GM12878 (cell line): ENCODE results near the gene UBASH3B. TPM values are rescaled to one million over a fixed set of nuclear protein-coding genes. Genes with fewer than 3 reads are reported as not detected.
A peak's percentile ranks its signal among the peaks of the same experiment; 100 is the strongest.

Source experiments
- ATAC-seq: fragments of 200-7000 bp; cut with Tn5 transposase; 3 replicates; pipeline ENCODE4 v1.9.1; 2020; ENCODE audit warnings: mild to moderate bottlenecking, moderate library complexity
- BruUV-seq: library from RNA; stranded (reverse); fragments of 400-500 nt; replicated peaks from 2 replicates; lab custom pipeline; 2021; lab: Mats Ljungman, UMichigan
- CTCF ChIA-PET: fragments of 300-600 bp; sonication (Branson Sonifier 250); formaldehyde crosslinking; extraction: SDS; loops from one replicate; lab custom pipeline; 2021; ENCODE audit warnings: inconsistent platforms; lab: Yijun Ruan, JAX
- POLR2A ChIA-PET: fragments of 350-600 bp; formaldehyde crosslinking; extraction: SDS; loops from one replicate; lab custom pipeline; 2021; ENCODE audit warnings: inconsistent platforms; lab: Charles Lee
- RAD21 ChIA-PET: fragments of 300-600 bp; sonication (Branson Sonifier 250); formaldehyde crosslinking; loops from one replicate; lab custom pipeline; 2023; ENCODE audit warnings: antibody characterized with exemption; ENCODE audit not compliant: unreplicated experiment; lab: Charles Lee
- SMC1A ChIA-PET: fragments of 300-600 bp; sonication (Branson Sonifier 250); formaldehyde crosslinking; loops from one replicate; lab custom pipeline; 2023; ENCODE audit not compliant: unreplicated experiment, uncharacterized antibody; lab: Charles Lee
- DNase-seq: peaks from one replicate; pipeline ENCODE4 v3.0.0-alpha.2; 2011; ENCODE audit warnings: low read depth, low spot score
- FAIRE-seq: peaks from 3 replicates; lab custom pipeline; 2011; peaks lifted over from hg19 to GRCh38; lab: Jason Lieb, UNC
- H2AFZ ChIP-seq: 2 replicates; pipeline ENCODE4 v1.6.0; 2011; ENCODE audit warnings: low read depth, low read length, control low read depth; ENCODE audit not compliant: control insufficient read depth
- H3K27ac ChIP-seq: 2 replicates; pipeline ENCODE4 v1.5.1; 2011; ENCODE audit warnings: control low read depth; ENCODE audit not compliant: control insufficient read depth, insufficient read depth
- H3K27me3 ChIP-seq, 2 experiments: replicated peaks in 1 of 2; 2 replicates each; pipeline versions ENCODE4 v1.6.0 to v1.6.1; 2011; ENCODE audit warnings: low read length in 1 of 2; ENCODE audit not compliant: control insufficient read depth in 2 of 2, insufficient read depth in 2 of 2
- H3K36me3 ChIP-seq, 2 experiments: 2 replicates each; pipeline ENCODE4 v1.5.1; 2011; ENCODE audit warnings: low read length in 1 of 2; ENCODE audit not compliant: control insufficient read depth in 2 of 2, insufficient read depth in 2 of 2
- H3K4me1 ChIP-seq: 2 replicates; pipeline ENCODE4 v1.6.1; 2011; ENCODE audit warnings: mild to moderate bottlenecking, low read length, moderate library complexity, mixed read lengths; ENCODE audit not compliant: control insufficient read depth, insufficient read depth
- H3K4me2 ChIP-seq: 2 replicates; pipeline ENCODE4 v1.6.0; 2011; ENCODE audit warnings: control low read depth; ENCODE audit not compliant: control insufficient read depth, insufficient read depth
- H3K4me3 ChIP-seq: fragments of 200-600 bp; sonication (generic); 2 replicates; pipeline ENCODE4 v1.5.1; 2016
- H3K79me2 ChIP-seq: 2 replicates; pipeline ENCODE4 v1.6.0; 2011; ENCODE audit warnings: low read length; ENCODE audit not compliant: control insufficient read depth, insufficient read depth
- H3K9ac ChIP-seq: 2 replicates; pipeline ENCODE4 v1.8.0; 2011; ENCODE audit warnings: low read length, control low read depth, mixed read lengths; ENCODE audit not compliant: control insufficient read depth, insufficient read depth
- H3K9me3 ChIP-seq: replicated peaks from 3 replicates; pipeline ENCODE4 v1.5.1; 2011; ENCODE audit warnings: mild to moderate bottlenecking, low read length; ENCODE audit not compliant: control insufficient read depth, insufficient read depth
- H4K20me1 ChIP-seq: 2 replicates; pipeline ENCODE4 v1.6.0; 2011; ENCODE audit not compliant: control insufficient read depth, insufficient read depth
- CHD4 ChIP-seq: fragments of 200-600 bp; sonication (generic); IDR thresholded peaks from 2 replicates; pipeline ENCODE4 v1.6.1; 2016; ENCODE audit warnings: mild to moderate bottlenecking
- KDM1A ChIP-seq: fragments of 200-600 bp; sonication (generic); IDR thresholded peaks from 2 replicates; pipeline ENCODE4 v1.6.1; 2016; ENCODE audit warnings: borderline replicate concordance
- NBN ChIP-seq: fragments of 450-650 bp; IDR thresholded peaks from 2 replicates; pipeline ENCODE4 v1.6.1; 2016
- NR2C1 ChIP-seq: fragments of 450-650 bp; IDR thresholded peaks from 2 replicates; pipeline ENCODE4 v1.6.1; 2017; ENCODE audit warnings: antibody characterized with exemption, mild to moderate bottlenecking, moderate library complexity
- PAX5 ChIP-seq: IDR thresholded peaks from 2 replicates; pipeline ENCODE4 v1.6.1; 2011; ENCODE audit warnings: low read depth, low read length, borderline replicate concordance
- RAD21 ChIP-seq: IDR thresholded peaks from 2 replicates; pipeline ENCODE4 v1.6.1; 2011; ENCODE audit warnings: mild to moderate bottlenecking, low read depth, low read length, moderate library complexity; ENCODE audit not compliant: insufficient read depth
- SMC3 ChIP-seq: IDR thresholded peaks from 2 replicates; pipeline ENCODE4 v1.6.1; 2011; ENCODE audit warnings: low read length, improper control_type of control experiment, borderline replicate concordance
- STAT1 ChIP-seq: fragments of 450-650 bp; conservative IDR thresholded peaks from 2 replicates; pipeline ENCODE4 v1.6.1; 2014; ENCODE audit warnings: antibody characterized with exemption, mild to moderate bottlenecking
- SUPT20H ChIP-seq: IDR thresholded peaks from 2 replicates; pipeline ENCODE4 v1.6.1; 2011; ENCODE audit warnings: low read depth, mild to moderate bottlenecking, low read length, moderate library complexity, borderline replicate concordance; ENCODE audit not compliant: control insufficient read depth
- SUZ12 ChIP-seq: fragments of 200-600 bp; sonication (generic); IDR thresholded peaks from one replicate; pipeline ENCODE4 v1.6.1; 2018; ENCODE audit warnings: antibody characterized with exemption, mild to moderate bottlenecking; ENCODE audit not compliant: unreplicated experiment
- TAF1 ChIP-seq: IDR thresholded peaks from 2 replicates; pipeline ENCODE4 v1.6.1; 2011; ENCODE audit warnings: mild to moderate bottlenecking, low read depth, low read length, borderline replicate concordance
- TBL1XR1 ChIP-seq: IDR thresholded peaks from 2 replicates; pipeline ENCODE4 v1.6.1; 2012; ENCODE audit warnings: low read depth, low read length, improper control_type of control experiment
- YY1 ChIP-seq: IDR thresholded peaks from 2 replicates; pipeline ENCODE4 v1.6.1; 2011; ENCODE audit warnings: low read depth, mild to moderate bottlenecking, low read length
- WGBS: methylation state at CpG from one replicate; pipeline ENCODE4 v1.1.6; 2016; ENCODE audit warnings: low lambda C conversion rate; ENCODE audit not compliant: insufficient replicate concordance, insufficient coverage; ENCODE audit errors: missing lambda C conversion rate; 5-methylcytosine and 5-hydroxymethylcytosine counted together
- in situ Hi-C: fragments of 300-500 bp; cut with MboI; formaldehyde crosslinking; loops from 9 replicates; pipeline ENCODE4 v1.14.3; 2018; ENCODE audit warnings: mixed read lengths
- intact Hi-C: fragments of 100-400 bp; cut with micrococcal nuclease; formaldehyde crosslinking; loops from one replicate; pipeline ENCODE4 v1.14.2; 2022; ENCODE audit not compliant: unreplicated experiment
- polyA plus RNA-seq, 11 experiments: library from polyadenylated mRNA; depleted of rRNA in 4 of 11; unstranded in 6 of 11; stranded (reverse) in 5 of 11; fragments of >200 nt; fragmentation: Nextera tagmentation in 4 of 11; fragmentation: Illumina TruSeq in 1 of 11; extraction: Ambion mirVana in 4 of 11; extraction: Trizol in 1 of 11; gene quantifications; 1 replicate in 1 of 11; 2 replicates in 10 of 11; pipeline versions ENCODE4 v1.2.1 to v1.2.3, GENCODE V29; 2011 to 2016; ENCODE audit warnings: inconsistent platforms in 2 of 11, missing spikeins in 2 of 11, low read depth in 1 of 11
- total RNA-seq, 4 experiments: library from RNA; depleted of rRNA in 3 of 4; stranded (reverse); fragments of >200 nt in 3 of 4; fragmentation: Illumina TruSeq in 1 of 4; extraction: Trizol in 1 of 4; gene quantifications; 2 replicates each; pipeline versions ENCODE4 v1.2.1 to v1.2.3, GENCODE V29; 2013 to 2021
- TF ChIP-seq, protein P1 (sequence below): fragments of 450-650 bp; conservative IDR thresholded peaks from 2 replicates; pipeline ENCODE4 v1.6.1; 2017; ENCODE audit warnings: mild to moderate bottlenecking, moderate library complexity
- TF ChIP-seq, protein P2 (sequence below): fragments of 450-650 bp; IDR thresholded peaks from 2 replicates; pipeline ENCODE4 v1.6.1; 2016; ENCODE audit warnings: mild to moderate bottlenecking
- TF ChIP-seq, protein P3 (sequence below), 3 experiments: IDR thresholded peaks in 2 of 3; conservative IDR thresholded peaks in 1 of 3; 2 replicates each; pipeline ENCODE4 v1.5.1; 2011; ENCODE audit warnings: low read depth in 3 of 3, low read length in 3 of 3, mild to moderate bottlenecking in 3 of 3, control low read depth in 2 of 3, moderate library complexity in 2 of 3, inconsistent platforms in 1 of 3, mixed read lengths in 1 of 3; ENCODE audit not compliant: control insufficient read depth in 2 of 3, insufficient read depth in 1 of 3; ENCODE audit errors: extremely low read depth in 1 of 3

UBASH3B gene
- total and polyA plus RNA-seq, 10 of the 15 experiments (the other 5 are each of a cell fraction or from before 2014, with no cell fraction given): 0.18 to 3.3 (median 0.57) TPM

DNA sequence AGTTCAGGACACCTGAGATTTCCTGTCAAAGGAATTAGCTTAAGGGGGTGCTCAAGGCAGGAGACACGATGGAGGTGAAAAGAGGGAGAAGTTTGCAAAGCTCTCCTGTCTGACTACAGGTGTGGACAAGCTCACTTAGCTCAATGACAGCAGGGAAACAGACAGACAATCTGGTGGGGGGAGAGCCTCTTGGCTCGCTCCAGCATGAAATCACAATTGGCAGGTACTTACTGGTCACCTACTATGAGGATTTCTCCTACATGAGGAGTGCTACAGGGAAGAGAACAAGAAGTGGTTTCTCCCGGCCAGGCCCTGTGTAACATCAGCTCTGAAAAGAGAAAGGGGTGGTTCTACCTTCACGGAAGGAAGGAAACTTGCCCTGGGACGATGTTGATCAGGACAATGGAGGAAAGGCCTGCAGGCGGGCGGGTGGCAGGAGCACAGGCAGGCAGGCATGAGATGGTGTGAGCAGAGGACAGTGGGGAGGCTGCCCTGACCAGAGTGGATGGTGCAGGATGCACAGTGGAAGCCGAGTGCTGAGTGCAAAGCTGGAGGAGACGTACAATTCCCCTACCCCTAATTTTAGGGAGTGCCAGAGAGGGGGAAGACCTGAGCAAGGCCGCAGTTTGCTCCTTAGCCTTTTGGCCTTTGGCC is 124.9 kb downstream of the UBASH3B start (continued):
- TF ChIP-seq, protein P1, sequence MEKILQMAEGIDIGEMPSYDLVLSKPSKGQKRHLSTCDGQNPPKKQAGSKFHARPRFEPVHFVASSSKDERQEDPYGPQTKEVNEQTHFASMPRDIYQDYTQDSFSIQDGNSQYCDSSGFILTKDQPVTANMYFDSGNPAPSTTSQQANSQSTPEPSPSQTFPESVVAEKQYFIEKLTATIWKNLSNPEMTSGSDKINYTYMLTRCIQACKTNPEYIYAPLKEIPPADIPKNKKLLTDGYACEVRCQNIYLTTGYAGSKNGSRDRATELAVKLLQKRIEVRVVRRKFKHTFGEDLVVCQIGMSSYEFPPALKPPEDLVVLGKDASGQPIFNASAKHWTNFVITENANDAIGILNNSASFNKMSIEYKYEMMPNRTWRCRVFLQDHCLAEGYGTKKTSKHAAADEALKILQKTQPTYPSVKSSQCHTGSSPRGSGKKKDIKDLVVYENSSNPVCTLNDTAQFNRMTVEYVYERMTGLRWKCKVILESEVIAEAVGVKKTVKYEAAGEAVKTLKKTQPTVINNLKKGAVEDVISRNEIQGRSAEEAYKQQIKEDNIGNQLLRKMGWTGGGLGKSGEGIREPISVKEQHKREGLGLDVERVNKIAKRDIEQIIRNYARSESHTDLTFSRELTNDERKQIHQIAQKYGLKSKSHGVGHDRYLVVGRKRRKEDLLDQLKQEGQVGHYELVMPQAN: no peak
- no peak for TF ChIP-seq NBN
- TF ChIP-seq, protein P2, sequence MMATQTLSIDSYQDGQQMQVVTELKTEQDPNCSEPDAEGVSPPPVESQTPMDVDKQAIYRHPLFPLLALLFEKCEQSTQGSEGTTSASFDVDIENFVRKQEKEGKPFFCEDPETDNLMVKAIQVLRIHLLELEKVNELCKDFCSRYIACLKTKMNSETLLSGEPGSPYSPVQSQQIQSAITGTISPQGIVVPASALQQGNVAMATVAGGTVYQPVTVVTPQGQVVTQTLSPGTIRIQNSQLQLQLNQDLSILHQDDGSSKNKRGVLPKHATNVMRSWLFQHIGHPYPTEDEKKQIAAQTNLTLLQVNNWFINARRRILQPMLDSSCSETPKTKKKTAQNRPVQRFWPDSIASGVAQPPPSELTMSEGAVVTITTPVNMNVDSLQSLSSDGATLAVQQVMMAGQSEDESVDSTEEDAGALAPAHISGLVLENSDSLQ: no peak
- TF ChIP-seq STAT1: no peak

DNA sequence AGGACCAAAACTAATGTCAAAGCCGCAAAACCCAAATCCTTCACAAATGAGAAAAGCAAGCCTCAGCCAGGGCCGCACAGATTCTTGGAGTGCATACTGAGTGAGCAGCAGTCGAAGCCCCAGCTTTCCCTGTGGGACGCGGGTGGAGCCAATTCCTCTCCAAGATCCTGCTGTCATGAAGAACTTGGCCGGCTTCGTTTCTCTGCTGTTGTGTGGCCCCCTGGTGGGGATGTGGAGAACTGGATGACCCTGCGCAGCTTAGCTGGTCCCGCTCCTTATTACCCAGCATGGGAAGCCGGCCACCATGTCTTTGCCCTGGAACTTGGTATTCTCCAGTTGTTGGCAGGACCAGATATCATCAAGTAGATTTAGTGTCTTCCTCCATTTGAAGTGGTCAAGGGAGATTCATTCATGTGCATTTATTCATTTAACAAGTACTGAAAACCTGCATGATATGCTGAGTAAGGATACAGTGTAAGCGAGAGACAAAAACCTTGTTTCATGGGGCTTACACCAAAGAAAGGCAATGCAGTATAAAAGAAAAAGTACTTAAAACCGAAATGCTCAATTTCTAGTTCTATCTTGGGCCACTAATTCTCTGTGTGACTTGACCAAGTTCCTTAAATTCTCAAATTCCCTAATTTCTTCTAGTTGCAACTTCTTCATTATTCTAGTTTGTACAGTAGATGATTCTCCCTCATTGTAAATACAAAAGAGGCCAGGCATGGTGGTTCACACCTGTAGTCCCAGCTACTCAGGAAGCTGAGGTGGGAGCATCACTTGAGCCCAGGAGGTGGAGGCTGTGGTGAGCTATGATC is 126.1 kb downstream of the UBASH3B start:
- TF ChIP-seq YY1 (peak; percentile 71), TAF1 (no peak), SMC3 (peak; percentile 96), CHD4 (no peak), NR2C1 (no peak), RAD21 (peak; percentile 87), SUZ12 (no peak), SUPT20H (no peak), TBL1XR1 (no peak), KDM1A (no peak), PAX5 (0 out of 2 replicates have a peak, but pooled peaks have one; percentile 13)
- TF ChIP-seq, protein P3, sequence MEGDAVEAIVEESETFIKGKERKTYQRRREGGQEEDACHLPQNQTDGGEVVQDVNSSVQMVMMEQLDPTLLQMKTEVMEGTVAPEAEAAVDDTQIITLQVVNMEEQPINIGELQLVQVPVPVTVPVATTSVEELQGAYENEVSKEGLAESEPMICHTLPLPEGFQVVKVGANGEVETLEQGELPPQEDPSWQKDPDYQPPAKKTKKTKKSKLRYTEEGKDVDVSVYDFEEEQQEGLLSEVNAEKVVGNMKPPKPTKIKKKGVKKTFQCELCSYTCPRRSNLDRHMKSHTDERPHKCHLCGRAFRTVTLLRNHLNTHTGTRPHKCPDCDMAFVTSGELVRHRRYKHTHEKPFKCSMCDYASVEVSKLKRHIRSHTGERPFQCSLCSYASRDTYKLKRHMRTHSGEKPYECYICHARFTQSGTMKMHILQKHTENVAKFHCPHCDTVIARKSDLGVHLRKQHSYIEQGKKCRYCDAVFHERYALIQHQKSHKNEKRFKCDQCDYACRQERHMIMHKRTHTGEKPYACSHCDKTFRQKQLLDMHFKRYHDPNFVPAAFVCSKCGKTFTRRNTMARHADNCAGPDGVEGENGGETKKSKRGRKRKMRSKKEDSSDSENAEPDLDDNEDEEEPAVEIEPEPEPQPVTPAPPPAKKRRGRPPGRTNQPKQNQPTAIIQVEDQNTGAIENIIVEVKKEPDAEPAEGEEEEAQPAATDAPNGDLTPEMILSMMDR (IDR thresholded peaks at IDR 0.05 in 2 of 3, conservative IDR thresholded peaks at IDR 0.05 in 1 of 3; ENCODE audit: control insufficient read depth in 2 of 3, extremely low read depth in 1 of 3, insufficient read depth in 1 of 3, low read depth in 3 of 3, low read length in 3 of 3): peak; percentile 84 to 91 (median 85)
- H3K36me3 ChIP-seq: no peaks in the 10 kb centered on the region
- 19% methylated on average over 12 of the region's 12 CpGs for WGBS
- ChIA-PET RAD21 (interaction anchor here (0.7 to 2.0 kb wide), 12 partner anchors 15 to 273 kb away, joined by 3 to 14 read pairs (median 4); no protein-coding TSS in a partner anchor), POLR2A (interaction anchor here (0.6 to 2.0 kb wide), 4 partner anchors 71 to 465 kb away, joined by 3 to 10 read pairs (median 6); no protein-coding TSS in a partner anchor), CTCF (interaction anchor here (0.7 to 7.5 kb wide), 31 partner anchors 10 to 324 kb away, joined by 3 to 78 read pairs (median 5); partner anchors contain the start of gene UBASH3B), SMC1A (interaction anchor here (0.6 to 3.8 kb wide), 20 partner anchors 9 to 273 kb away, joined by 3 to 28 read pairs (median 5); no protein-coding TSS in a partner anchor)
- H3K4me2 ChIP-seq: no peak overlapping the region
- H3K4me3 ChIP-seq: no peak overlapping the region
- in situ Hi-C loops (loop anchor here (5.0 kb wide), 2 partner anchors 149 to 199 kb away; no protein-coding TSS in a partner anchor), intact Hi-C loops (loop anchor here (1.0 to 5.0 kb wide), 3 partner anchors 152 to 241 kb away; no protein-coding TSS in a partner anchor)
- no TSS peak for BruUV-seq
- peak; percentile 35 for FAIRE-seq
- no peaks in the 10 kb centered on the region for H3K79me2 ChIP-seq
- no peaks in the 10 kb centered on the region; a peak in 1 of 4 replicates for H3K27me3 ChIP-seq
- DNase-seq: no peak
- H3K27ac ChIP-seq: no peak overlapping the region
- no peak overlapping the region for H3K9ac ChIP-seq
- ATAC-seq: peak; percentile 96
- H2AFZ ChIP-seq: no peak overlapping the region
- H3K9me3 ChIP-seq: no peaks in the 10 kb centered on the region
- H3K4me1 ChIP-seq: no peaks in the 10 kb centered on the region
- H4K20me1 ChIP-seq: no peaks in the 10 kb centered on the region
